HG02678 (cell line): Measurements from ENCODE around the gene ABHD12.

Experiments
- ATAC-seq: cut with Tn5 transposase; IDR thresholded peaks from one replicate; pipeline ENCODE4 v1.9.1; 2021; ENCODE audit warnings: mild to moderate bottlenecking, moderate library complexity; ENCODE audit not compliant: unreplicated experiment

The ABHD12 gene

GRCh38 chr20:25382704-25383370 lies 7.8 kb downstream of the ABHD12 start:
- no peak for ATAC-seq

- ATAC-seq = no peak
These were observed 9.6 kb downstream of the ABHD12 start for GRCh38 chr20:25380945-25381614.

- ATAC-seq = no peak
These were observed 11.5 kb downstream of the ABHD12 start for GRCh38 chr20:25378884-25379733.

GRCh38 chr20:25378189-25378883 lies 12.3 kb downstream of the ABHD12 start:
- no peak for ATAC-seq

GRCh38 chr20:25376886-25377285 lies 13.7 kb downstream of the ABHD12 start:
- ATAC-seq = no peak

GRCh38 chr20:25376236-25376635 lies 14.4 kb downstream of the ABHD12 start:
- ATAC-seq = no peak

- ATAC-seq = no peak
These were observed 15.8 kb downstream of the ABHD12 start for GRCh38 chr20:25374842-25375241.

- no peak for ATAC-seq
These were observed 17.9 kb downstream of the ABHD12 start for GRCh38 chr20:25372584-25373336.

- ATAC-seq = no peak
These were observed 20.7 kb downstream of the ABHD12 start for GRCh38 chr20:25369971-25370370.

- ATAC-seq = no peak
These were observed 21.1 kb downstream of the ABHD12 start for GRCh38 chr20:25369529-25369928.

- no peak for ATAC-seq
These were observed 21.7 kb downstream of the ABHD12 start for GRCh38 chr20:25368976-25369375.

- ATAC-seq = no peak
These were observed 22.1 kb downstream of the ABHD12 start for GRCh38 chr20:25368526-25368925.

- no peak for ATAC-seq
These were observed 25.5 kb downstream of the ABHD12 start for GRCh38 chr20:25364879-25365699.

- no peak for ATAC-seq
These were observed 26.4 kb downstream of the ABHD12 start for GRCh38 chr20:25364180-25364788.

GRCh38 chr20:25361287-25361683 lies 29.4 kb downstream of the ABHD12 start:
- ATAC-seq = peak; percentile 15

- ATAC-seq = peak; percentile 75
These were observed 29.9 kb downstream of the ABHD12 start for GRCh38 chr20:25360631-25361286.

- ATAC-seq = no peak
These were observed 34.2 kb downstream of the ABHD12 start for GRCh38 chr20:25356271-25356933.

GRCh38 chr20:25355866-25356265 lies 34.8 kb downstream of the ABHD12 start:
- ATAC-seq = no peak
